Parathyroid adenoma (tissue), 2 donors: Measurements from ENCODE around the gene SLC48A1.
A peak's percentile ranks its signal among the peaks of the same experiment; 100 is the strongest.

Experiments
- H2AFZ ChIP-seq: fragments of 300-600 bp; sonication (generic); one replicate; pipeline ENCODE4 v1.7.0; 2017; ENCODE audit warnings: antibody characterized with exemption, mild to moderate bottlenecking
- H3K27ac ChIP-seq: fragments of 300-600 bp; sonication (generic); one replicate; pipeline ENCODE4 v1.7.0; 2017
- H3K27me3 ChIP-seq: fragments of 300-600 bp; sonication (generic); one replicate; pipeline ENCODE4 v1.7.0; 2017; ENCODE audit warnings: low read length; ENCODE audit not compliant: control insufficient read depth, insufficient read depth
- H3K36me3 ChIP-seq: fragments of 300-600 bp; sonication (generic); one replicate; pipeline ENCODE4 v1.7.0; 2017; ENCODE audit warnings: low read length; ENCODE audit not compliant: control insufficient read depth, insufficient read depth
- H3K4me1 ChIP-seq: fragments of 300-600 bp; sonication (generic); one replicate; pipeline ENCODE4 v1.7.0; 2017; ENCODE audit warnings: control low read depth
- H3K4me2 ChIP-seq: fragments of 300-600 bp; sonication (generic); one replicate; pipeline ENCODE4 v1.7.0; 2017; ENCODE audit warnings: low read length
- H3K4me3 ChIP-seq: fragments of 300-600 bp; sonication (generic); one replicate; pipeline ENCODE4 v1.7.0; 2017; ENCODE audit warnings: low read depth, low read length
- H3K79me2 ChIP-seq: fragments of 300-600 bp; sonication (generic); one replicate; pipeline ENCODE4 v1.7.0; 2017; ENCODE audit warnings: control low read depth
- H3K9ac ChIP-seq: fragments of 300-600 bp; sonication (generic); one replicate; pipeline ENCODE4 v1.7.0; 2017; ENCODE audit warnings: mild to moderate bottlenecking
- H3K9me3 ChIP-seq: fragments of 300-600 bp; sonication (generic); one replicate; pipeline ENCODE4 v1.7.0; 2017; ENCODE audit warnings: low read length; ENCODE audit not compliant: control insufficient read depth
- TF ChIP-seq, protein P1 (sequence below): fragments of 300-600 bp; sonication (generic); IDR thresholded peaks from one replicate; pipeline ENCODE4 v1.7.0; 2017; ENCODE audit warnings: antibody characterized with exemption, mild to moderate bottlenecking
- donor health status: primary hyperparathyroidism.

The SLC48A1 gene

DNA sequence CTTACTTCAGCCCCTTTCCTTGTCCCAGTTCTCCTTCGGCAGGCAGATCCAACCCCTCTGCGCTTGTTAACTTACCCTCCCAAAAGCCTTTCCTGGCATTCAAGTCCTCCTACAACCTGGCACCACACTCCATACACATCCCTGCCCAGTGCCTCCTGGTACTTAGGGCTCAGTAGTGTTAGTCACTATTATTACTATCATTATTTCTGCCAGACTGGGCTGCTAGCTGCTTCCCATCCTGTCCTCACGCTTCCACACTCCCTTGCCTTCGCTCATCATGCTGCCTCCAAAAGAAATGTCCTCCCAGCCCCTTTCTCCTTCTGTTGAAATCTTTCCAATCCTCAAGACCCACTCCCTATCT is 48.3 kb downstream of the SLC48A1 start:
- Histone ChIP-seq H3K4me1 (peaks cover 31% of the 10 kb centered on the region), H3K4me3 (no peak overlapping the region), H3K9me3 (no peaks in the 10 kb centered on the region), H3K9ac (no peak overlapping the region), H3K27me3 (no peaks in the 10 kb centered on the region), H3K36me3 (no peaks in the 10 kb centered on the region), H3K79me2 (peaks cover 15% of the 10 kb centered on the region), H2AFZ (no peak overlapping the region), H3K4me2 (no peak overlapping the region), H3K27ac (peak overlapping the region; percentile 94)
- TF ChIP-seq, protein P1, sequence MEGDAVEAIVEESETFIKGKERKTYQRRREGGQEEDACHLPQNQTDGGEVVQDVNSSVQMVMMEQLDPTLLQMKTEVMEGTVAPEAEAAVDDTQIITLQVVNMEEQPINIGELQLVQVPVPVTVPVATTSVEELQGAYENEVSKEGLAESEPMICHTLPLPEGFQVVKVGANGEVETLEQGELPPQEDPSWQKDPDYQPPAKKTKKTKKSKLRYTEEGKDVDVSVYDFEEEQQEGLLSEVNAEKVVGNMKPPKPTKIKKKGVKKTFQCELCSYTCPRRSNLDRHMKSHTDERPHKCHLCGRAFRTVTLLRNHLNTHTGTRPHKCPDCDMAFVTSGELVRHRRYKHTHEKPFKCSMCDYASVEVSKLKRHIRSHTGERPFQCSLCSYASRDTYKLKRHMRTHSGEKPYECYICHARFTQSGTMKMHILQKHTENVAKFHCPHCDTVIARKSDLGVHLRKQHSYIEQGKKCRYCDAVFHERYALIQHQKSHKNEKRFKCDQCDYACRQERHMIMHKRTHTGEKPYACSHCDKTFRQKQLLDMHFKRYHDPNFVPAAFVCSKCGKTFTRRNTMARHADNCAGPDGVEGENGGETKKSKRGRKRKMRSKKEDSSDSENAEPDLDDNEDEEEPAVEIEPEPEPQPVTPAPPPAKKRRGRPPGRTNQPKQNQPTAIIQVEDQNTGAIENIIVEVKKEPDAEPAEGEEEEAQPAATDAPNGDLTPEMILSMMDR = no peak

DNA sequence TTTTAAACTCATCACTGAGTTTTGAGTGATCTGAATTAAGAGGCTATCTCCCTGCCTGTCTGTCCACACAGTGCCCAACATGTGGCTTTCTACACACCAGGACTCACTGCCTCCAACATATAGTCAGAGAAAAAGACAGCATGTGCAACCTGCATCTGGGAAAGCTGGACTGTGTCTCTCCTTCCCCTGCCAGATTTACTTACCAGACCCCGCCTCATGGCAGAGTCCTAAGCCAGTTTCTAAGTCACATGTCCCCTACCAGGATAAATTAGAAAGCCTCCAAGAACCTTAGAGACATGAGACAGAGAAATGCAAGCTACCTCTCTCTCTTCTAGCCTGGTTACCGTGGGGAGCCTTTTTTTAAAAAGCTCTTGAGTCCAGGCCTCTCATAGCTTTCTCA is 49.4 kb downstream of the SLC48A1 start:
- Histone ChIP-seq H3K27ac (no peak overlapping the region), H3K4me2 (no peak overlapping the region), H3K36me3 (no peaks in the 10 kb centered on the region), H3K9ac (no peak overlapping the region), H2AFZ (no peak overlapping the region), H3K4me3 (no peak overlapping the region), H3K9me3 (no peaks in the 10 kb centered on the region), H3K4me1 (peaks cover 23% of the 10 kb centered on the region), H3K27me3 (no peaks in the 10 kb centered on the region), H3K79me2 (peaks cover 11% of the 10 kb centered on the region)
- TF ChIP-seq, protein P1 = no peak

DNA sequence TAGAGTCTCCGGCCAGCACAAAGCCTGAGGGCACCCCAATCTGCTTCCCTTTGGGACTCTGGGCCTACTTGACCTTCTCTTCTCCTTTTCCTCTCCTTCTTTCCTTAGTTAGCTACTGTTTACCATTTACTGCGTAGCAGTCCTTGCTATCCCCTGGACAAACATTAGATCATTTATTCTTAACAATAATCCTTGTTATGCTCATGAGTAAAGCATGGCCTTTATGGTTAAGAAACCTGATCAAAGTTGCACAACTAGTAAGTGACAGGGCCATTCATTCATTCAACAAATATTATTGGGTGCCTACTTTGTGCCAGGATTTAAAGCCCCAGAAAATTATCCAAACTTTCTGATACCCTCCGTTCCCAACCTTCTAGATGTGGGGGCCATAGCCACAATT is 49.8 kb downstream of the SLC48A1 start:
- H3K27ac ChIP-seq = no peak overlapping the region
- no peaks in the 10 kb centered on the region for H3K36me3 ChIP-seq
- no peak overlapping the region for H3K9ac ChIP-seq
- H3K4me2 ChIP-seq = no peak overlapping the region
- TF ChIP-seq, protein P1 = no peak
- peaks cover 10% of the 10 kb centered on the region for H3K79me2 ChIP-seq
- peaks cover 18% of the 10 kb centered on the region for H3K4me1 ChIP-seq
- no peaks in the 10 kb centered on the region for H3K27me3 ChIP-seq
- H2AFZ ChIP-seq = no peak overlapping the region
- H3K9me3 ChIP-seq = no peaks in the 10 kb centered on the region
- no peak overlapping the region for H3K4me3 ChIP-seq

DNA sequence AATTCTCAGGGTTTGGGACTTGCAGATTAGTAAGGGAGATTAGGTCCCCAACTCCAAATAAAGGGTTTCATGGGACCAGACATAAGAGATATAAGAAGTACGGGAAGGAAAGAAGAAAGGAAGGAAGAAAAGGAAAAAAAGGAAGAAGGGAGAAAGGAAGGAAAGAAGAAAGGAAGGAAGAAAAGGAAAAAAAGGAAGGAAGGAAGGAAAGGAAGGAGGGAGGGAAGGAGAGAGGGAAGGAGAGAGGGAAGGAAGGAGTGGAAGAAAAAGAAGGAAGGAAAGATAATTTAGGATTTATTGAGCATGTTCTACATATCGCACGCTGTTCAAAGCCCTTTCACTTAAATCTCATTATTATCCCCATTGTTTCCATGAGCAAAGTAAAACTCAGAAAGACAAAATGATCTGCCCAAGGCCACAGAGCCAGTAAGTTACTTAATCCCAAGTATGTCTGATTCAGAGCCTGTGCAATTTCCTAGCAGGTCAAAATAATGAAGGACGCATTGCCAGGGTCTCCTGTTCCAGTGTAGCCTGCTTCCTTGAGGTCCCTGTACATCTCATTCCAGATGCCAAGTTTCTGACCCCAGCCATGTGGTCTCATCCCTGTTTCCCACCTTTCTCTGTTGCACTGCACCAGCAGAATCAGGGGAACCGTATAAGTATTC is 50.5 kb downstream of the SLC48A1 start:
- Histone ChIP-seq H3K4me3 (no peak overlapping the region), H2AFZ (no peak overlapping the region), H3K36me3 (no peaks in the 10 kb centered on the region), H3K79me2 (peaks cover 5% of the 10 kb centered on the region), H3K4me1 (peaks cover 17% of the 10 kb centered on the region), H3K9me3 (no peaks in the 10 kb centered on the region), H3K27ac (no peak overlapping the region), H3K4me2 (no peak overlapping the region), H3K27me3 (no peaks in the 10 kb centered on the region), H3K9ac (no peak overlapping the region)
- TF ChIP-seq, protein P1 = no peak

DNA sequence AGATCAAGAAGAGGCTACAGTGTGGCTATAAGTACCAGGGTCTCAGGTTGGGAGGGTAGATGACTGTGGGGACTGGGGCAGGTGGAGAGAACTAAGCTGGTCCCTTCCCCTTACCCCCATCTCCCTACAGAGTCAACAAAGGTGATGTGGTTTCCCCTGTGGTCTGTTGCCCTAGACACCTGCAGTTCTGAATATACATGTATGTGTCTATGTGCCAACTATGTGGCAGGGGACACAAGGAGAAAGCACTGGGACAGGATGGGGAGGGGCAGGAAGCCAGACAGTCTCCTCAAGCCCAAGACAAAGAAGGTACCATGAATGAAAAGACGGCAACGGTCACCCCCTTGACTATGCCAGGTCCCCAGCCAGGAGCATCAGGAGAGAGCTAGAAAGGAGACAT is 51.2 kb downstream of the SLC48A1 start:
- H3K9me3 ChIP-seq = no peaks in the 10 kb centered on the region
- no peak overlapping the region for H3K4me3 ChIP-seq
- no peaks in the 10 kb centered on the region for H3K79me2 ChIP-seq
- H3K4me2 ChIP-seq = no peak overlapping the region
- no peak overlapping the region for H2AFZ ChIP-seq
- peaks cover 20% of the 10 kb centered on the region for H3K4me1 ChIP-seq
- H3K9ac ChIP-seq = no peak overlapping the region
- TF ChIP-seq, protein P1 = no peak
- no peak overlapping the region for H3K27ac ChIP-seq
- no peaks in the 10 kb centered on the region for H3K36me3 ChIP-seq
- H3K27me3 ChIP-seq = no peaks in the 10 kb centered on the region
